Inferior parietal cortex (tissue), 1 donor: ENCODE measurements around the gene CHRFAM7A.
"Not testable (repeated sequence)": the region's sequence is repeated elsewhere in the genome, so short reads cannot be mapped to it uniquely, and the experiment has no call there.

ENCODE experiments used
- DNase-seq: peaks from one replicate; pipeline ENCODE4 v3.0.0-alpha.2; 2016; ENCODE audit errors: extremely low spot score

CHRFAM7A gene

DNA sequence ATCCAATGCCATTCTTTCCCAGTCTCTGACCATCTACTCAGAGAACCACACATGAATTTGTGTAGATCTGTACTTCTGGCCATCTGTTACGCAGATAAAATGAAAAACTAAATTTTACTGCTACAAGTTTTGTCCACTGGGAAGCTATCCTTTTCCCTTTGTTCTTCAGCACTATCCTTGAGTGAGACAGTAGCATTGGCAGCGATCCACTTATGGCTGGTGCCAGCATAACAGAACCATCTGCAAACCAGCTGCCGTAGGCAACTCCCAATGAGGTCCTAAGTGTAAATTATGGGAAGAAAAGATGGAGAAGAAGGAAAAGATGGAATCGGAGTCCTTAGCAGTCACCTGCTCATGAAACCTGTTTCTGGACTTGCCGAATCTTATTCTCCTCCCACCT, 72.3 kb downstream of the CHRFAM7A start:
- DNase-seq: not testable (repeated sequence)

GRCh38 chr15:30315704-30316103, 77.6 kb downstream of the CHRFAM7A start:
- DNase-seq: not testable (repeated sequence)

- not testable (repeated sequence) for DNase-seq
These were observed 82.8 kb downstream of the CHRFAM7A start for GRCh38 chr15:30310575-30310974.
